NCI-H2171 (cell line): ENCODE results near the gene RPUSD1.
"Not testable (repeated sequence)": the region's sequence is repeated elsewhere in the genome, so short reads cannot be mapped to it uniquely, and the experiment has no call there.

ENCODE experiments used
- DNase-seq: peaks from one replicate; lab custom pipeline; 2025; lab: John Stamatoyannopoulos, UW

Gene RPUSD1

GRCh38 chr16:743794-744500, 44.2 kb downstream of the RPUSD1 start:
- no peak for DNase-seq

GRCh38 chr16:742894-743293, 45.3 kb downstream of the RPUSD1 start:
- DNase-seq, result not testable (repeated sequence)

- DNase-seq, result no peak
These were observed 46.1 kb downstream of the RPUSD1 start for GRCh38 chr16:741986-742629.

GRCh38 chr16:740764-741505, 47.2 kb downstream of the RPUSD1 start, which contains the start of gene CIAO3:
TSS of gene CIAO3 (minus strand) at chr16:740997. CDS start at chr16:740985, 12 bp downstream.
- DNase-seq, result peak; percentile 89

- no peak for DNase-seq
These were observed 47.8 kb downstream of the RPUSD1 start for GRCh38 chr16:740459-740763.

- DNase-seq, result no peak
These were observed 48.4 kb downstream of the RPUSD1 start for GRCh38 chr16:739560-740458.

- DNase-seq, result no peak
These were observed 51.2 kb downstream of the RPUSD1 start for GRCh38 chr16:736936-737481.

GRCh38 chr16:735982-736453, 52.2 kb downstream of the RPUSD1 start:
- no peak for DNase-seq

- DNase-seq, result no peak
These were observed 53.0 kb downstream of the RPUSD1 start for GRCh38 chr16:734981-735881.
